Frontal cortex (tissue), 4 donors: ENCODE data around the gene PGBD2. TPM values are rescaled to one million over a fixed set of nuclear protein-coding genes. Genes with fewer than 3 reads are reported as not detected.
A peak's percentile ranks its signal among the peaks of the same experiment; 100 is the strongest.
"Not testable (repeated sequence)": the region's sequence is repeated elsewhere in the genome, so short reads cannot be mapped to it uniquely, and the experiment has no call there.

Experiments used
- DNase-seq, 2 donors: peaks; one replicate each; pipeline ENCODE4 v3.0.0; 2012; ENCODE audit warnings: low spot score in 2 of 2
- FAIRE-seq: peaks from 2 replicates; lab custom pipeline; 2012; peaks lifted over from hg19 to GRCh38; lab: Jason Lieb, UNC
- small RNA-seq: library from RNA; depleted of rRNA; stranded (forward); fragments of <200 nt; gene quantifications from one replicate; pipeline ENCODE3, GENCODE V24; 2014
- total RNA-seq: library from RNA; depleted of rRNA; stranded (reverse); fragments of >200 nt; gene quantifications from one replicate; pipeline ENCODE4 v1.2.3, GENCODE V29; 2014
- donor health status: control.
- donor health status: control.
- donor health status: control.

PGBD2 gene
- total RNA-seq, 1 donor from 2014 or later = 11.0 TPM

GRCh38 chr1:248923352-248924338 is 17.6 kb downstream of the PGBD2 start:
- DNase-seq = no peak
- no peak for FAIRE-seq

DNA sequence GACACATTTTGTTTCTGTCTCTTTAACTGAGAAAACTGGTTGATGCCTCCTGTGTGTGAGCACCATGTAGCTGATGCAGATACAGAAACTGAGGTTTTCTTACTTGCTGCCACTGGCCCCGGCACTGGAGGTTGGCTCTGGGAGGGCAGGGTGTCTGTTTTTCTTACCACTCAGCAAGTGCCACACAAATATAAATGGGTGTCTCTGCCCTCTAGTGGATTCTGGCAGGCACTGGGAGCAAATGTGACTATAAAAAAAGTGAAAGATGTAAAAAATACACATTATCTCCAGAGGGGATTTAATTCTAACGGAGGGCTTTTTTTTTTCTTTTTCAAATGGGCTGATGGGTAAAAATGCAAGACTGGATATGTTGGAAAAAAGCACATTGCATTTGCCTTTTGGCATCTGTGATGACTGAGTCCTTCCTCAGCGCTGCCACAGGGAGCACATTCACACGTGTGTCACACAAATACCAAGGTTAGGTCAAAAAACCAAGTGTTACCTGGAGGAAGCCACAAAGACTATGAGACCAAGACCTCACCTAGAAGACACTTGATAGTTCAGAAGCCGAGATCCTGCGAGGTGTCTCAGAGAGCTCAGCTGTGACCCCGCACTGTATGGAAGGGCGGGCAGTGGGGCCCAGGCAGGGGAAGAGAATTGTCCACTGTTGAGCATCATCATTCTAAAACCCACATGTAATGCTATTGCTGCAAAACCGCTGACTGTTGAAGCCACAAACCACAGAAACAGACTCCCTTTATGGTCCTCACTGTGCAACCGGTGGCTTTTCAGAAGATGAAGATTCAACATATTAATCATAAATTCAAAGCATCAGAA is 18.9 kb downstream of the PGBD2 start:
- no peak for FAIRE-seq
- peak in 1 of 2 donors; percentile 46 for DNase-seq

GRCh38 chr1:248925859-248926258 is 19.8 kb downstream of the PGBD2 start:
- DNase-seq, FAIRE-seq: not testable (repeated sequence)

- DNase-seq (no peak), FAIRE-seq (no peak)
These were observed 20.6 kb downstream of the PGBD2 start for GRCh38 chr1:248926401-248927182.

DNA sequence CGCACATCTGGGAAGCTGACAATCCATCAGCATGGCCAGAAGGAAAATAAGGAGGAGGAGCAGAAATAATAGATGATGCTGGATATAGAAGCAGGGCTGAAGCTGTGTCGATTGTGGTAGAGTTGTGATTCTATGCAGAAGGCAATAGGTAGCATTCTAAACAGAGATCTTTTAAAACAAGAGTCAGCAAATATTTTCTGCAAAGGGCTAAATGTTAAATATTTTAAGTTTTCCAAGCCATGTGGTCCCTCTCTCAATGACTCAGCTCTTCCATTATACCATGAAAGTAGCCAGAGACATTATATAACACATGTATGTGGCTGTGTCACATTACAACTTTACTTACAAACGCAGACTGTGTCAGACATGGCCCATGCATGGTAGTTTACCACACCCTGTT is 21.2 kb downstream of the PGBD2 start:
- DNase-seq, FAIRE-seq: not testable (repeated sequence)

GRCh38 chr1:248928122-248928521 is 22.1 kb downstream of the PGBD2 start:
- FAIRE-seq, DNase-seq: not testable (repeated sequence)

- not testable (repeated sequence) for DNase-seq, FAIRE-seq
These were observed 24.0 kb downstream of the PGBD2 start for GRCh38 chr1:248930037-248930436.

- not testable (repeated sequence) for DNase-seq, FAIRE-seq
These were observed 32.3 kb downstream of the PGBD2 start for GRCh38 chr1:248938173-248938809.

DNA sequence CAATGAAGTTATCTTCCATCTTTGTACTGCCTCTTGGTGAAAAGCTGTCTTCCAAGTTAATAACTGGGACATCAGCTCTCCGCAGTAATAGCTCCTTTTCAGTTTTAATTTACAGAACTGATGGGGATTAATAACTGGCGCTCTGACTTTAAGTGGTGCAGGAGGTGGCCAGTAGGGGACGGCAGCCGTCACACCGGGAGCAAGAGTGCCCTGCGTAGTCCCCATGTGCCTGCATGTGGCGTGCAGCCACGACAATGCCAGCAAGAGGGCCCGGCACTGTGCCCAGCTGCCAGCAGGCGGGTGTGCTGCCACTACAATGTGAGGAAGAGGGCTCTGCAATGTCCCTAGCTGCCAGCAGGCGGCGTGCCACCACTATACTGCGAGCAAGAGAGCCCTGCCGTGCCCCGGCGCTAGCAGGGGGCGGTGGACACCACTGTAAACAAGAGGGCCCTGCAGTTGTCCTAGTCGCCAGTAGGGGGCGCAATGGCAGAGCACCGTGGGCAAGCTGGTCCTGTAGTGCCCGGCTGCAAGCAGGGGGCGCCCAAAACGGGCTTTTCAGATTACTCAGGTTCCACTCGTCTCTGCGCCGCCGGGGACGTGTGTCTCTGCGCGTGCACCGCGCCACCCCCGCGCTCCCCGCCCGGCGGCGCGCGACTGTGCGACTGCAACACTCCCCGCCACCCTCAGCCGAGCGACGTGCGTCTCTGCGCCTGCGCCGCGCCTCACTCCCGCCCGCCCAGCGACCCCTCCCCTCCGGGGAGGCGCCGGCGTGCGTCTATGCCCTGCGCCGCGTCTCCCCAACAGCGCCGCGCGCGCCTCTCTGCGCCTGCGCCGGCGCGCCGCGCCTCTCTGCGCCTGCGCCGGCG is 38.3 kb downstream of the PGBD2 start:
- not testable (repeated sequence) for FAIRE-seq, DNase-seq

- not testable (repeated sequence) for DNase-seq, FAIRE-seq
These were observed 39.0 kb downstream of the PGBD2 start for GRCh38 chr1:248945000-248945423.

DNA sequence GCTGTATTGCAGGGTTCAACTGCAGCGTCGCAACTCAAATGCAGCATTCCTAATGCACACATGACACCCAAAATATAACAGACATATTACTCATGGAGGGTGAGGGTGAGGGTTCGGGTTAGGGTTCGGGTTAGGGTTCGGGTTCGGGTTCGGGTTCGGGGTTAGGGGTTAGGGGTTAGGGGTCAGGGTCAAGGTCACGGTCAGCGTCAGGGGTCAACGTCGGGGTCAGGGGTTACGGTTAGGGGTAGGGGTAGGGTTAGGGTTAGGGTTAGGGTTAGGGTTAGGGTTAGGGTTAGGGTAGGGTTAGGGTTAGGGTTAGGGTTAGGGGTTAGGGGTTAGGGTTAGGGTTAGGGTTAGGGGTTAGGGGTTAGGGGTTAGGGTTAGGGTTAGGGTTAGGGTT is 39.4 kb downstream of the PGBD2 start:
- DNase-seq = not testable (repeated sequence)

DNA sequence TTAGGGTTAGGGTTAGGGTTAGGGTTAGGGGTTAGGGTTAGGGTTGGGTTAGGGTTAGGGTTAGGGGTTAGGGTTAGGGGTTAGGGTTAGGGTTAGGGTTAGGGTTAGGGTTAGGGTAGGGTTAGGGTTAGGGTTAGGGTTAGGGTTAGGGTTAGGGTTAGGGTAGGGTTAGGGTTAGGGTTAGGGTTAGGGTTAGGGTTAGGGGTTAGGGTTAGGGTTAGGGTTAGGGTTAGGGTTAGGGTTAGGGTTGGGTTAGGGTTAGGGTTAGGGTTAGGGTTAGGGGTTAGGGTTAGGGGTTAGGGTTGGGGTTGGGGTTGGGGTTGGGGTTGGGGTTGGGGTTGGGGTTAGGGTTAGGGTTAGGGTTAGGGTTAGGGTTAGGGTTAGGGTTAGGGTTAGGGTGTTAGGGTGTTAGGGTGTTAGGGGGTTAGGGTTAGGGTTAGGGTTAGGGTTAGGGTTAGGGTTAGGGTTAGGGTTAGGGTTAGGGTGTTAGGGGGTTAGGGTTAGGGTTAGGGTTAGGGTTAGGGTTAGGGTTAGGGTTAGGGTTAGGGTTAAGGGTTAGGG is 39.9 kb downstream of the PGBD2 start:
- not testable (repeated sequence) for FAIRE-seq, DNase-seq

More for the DNA sequence above, 39.4 kb downstream of the PGBD2 start:
- not testable (repeated sequence) for FAIRE-seq

Small RNAs within 50 kb of the gene (small RNA-seq; reads per million reads assigned to genes)
- gene RNU6-1205P = not detected

Other genes starting within 250 kb of the PGBD2 start
- not detected for gene OR14I1, start 203.5 kb upstream of the PGBD2 start, total RNA-seq
- gene LYPD8, start 150.5 kb upstream of the PGBD2 start, total RNA-seq = not detected
- gene SH3BP5L, start 80.3 kb upstream of the PGBD2 start, total RNA-seq = 31.4 TPM
- 14.7 TPM for gene ZNF672, start 68.0 kb upstream of the PGBD2 start, total RNA-seq
- gene ZNF692, start 47.1 kb upstream of the PGBD2 start, total RNA-seq = 19.6 TPM